IMR-90 (cell line): ENCODE data around the gene GRHL3. TPM values are rescaled to one million over a fixed set of nuclear protein-coding genes. Genes with fewer than 3 reads are reported as not detected.

Experiments
- ATAC-seq: fragments of 200-7000 bp; cut with Tn5 transposase; 2 replicates; pipeline ENCODE4 v1.9.1; 2020; ENCODE audit warnings: low read depth, mild to moderate bottlenecking, moderate library complexity
- BruUV-seq: library from RNA; stranded (reverse); fragments of 400-500 nt; replicated peaks from 2 replicates; lab custom pipeline; 2021; lab: Mats Ljungman, UMichigan
- CTCF ChIA-PET: fragments of 300-600 bp; formaldehyde crosslinking; extraction: SDS; loops from one replicate; lab custom pipeline; 2021; ENCODE audit warnings: antibody characterized with exemption; lab: Yijun Ruan, JAX
- POLR2A ChIA-PET: fragments of 300-600 bp; sonication (Branson Sonifier 250); formaldehyde crosslinking; loops from one replicate; lab custom pipeline; 2022; ENCODE audit warnings: antibody characterized with exemption; ENCODE audit not compliant: unreplicated experiment; lab: Charles Lee
- DNase-seq: peaks from one replicate; pipeline ENCODE4 v3.0.0; 2013
- H2AFZ ChIP-seq: replicated peaks from 2 replicates; pipeline ENCODE3; 2013; ENCODE audit warnings: low read length, mild to moderate bottlenecking; ENCODE audit not compliant: poor library complexity
- H2AK5ac ChIP-seq: 2 replicates; pipeline ENCODE4 v1.6.1; 2013; ENCODE audit warnings: low read depth, low read length, inconsistent platforms
- H2AK9ac ChIP-seq: replicated peaks from 2 replicates; pipeline ENCODE3; 2013; ENCODE audit warnings: mild to moderate bottlenecking, low read depth, low read length, moderate library complexity; ENCODE audit not compliant: poor library complexity
- H2BK120ac ChIP-seq: 2 replicates; pipeline ENCODE4 v1.6.1; 2013; ENCODE audit warnings: low read depth, low read length, inconsistent platforms
- H2BK15ac ChIP-seq: 3 replicates; pipeline ENCODE4 v1.6.1; 2013; ENCODE audit warnings: low read depth, low read length, inconsistent platforms
- H2BK20ac ChIP-seq: 2 replicates; pipeline ENCODE4 v1.6.1; 2013; ENCODE audit warnings: low read depth, mild to moderate bottlenecking, inconsistent platforms, low read length, moderate library complexity
- H2BK5ac ChIP-seq: 2 replicates; pipeline ENCODE4 v1.6.1; 2013; ENCODE audit warnings: mild to moderate bottlenecking, low read depth, low read length, inconsistent platforms; ENCODE audit not compliant: poor library complexity, severe bottlenecking
- H3K14ac ChIP-seq: replicated peaks from 2 replicates; pipeline ENCODE4 v1.6.1; 2013; ENCODE audit warnings: low read depth, low read length, inconsistent platforms
- H3K18ac ChIP-seq: 2 replicates; pipeline ENCODE4 v1.6.1; 2013; ENCODE audit warnings: low read depth, low read length, control low read depth
- H3K23ac ChIP-seq: 2 replicates; pipeline ENCODE4 v1.6.1; 2013; ENCODE audit warnings: low read depth, low read length, inconsistent platforms
- H3K27ac ChIP-seq: 2 replicates; pipeline ENCODE4 v1.5.1; 2013; ENCODE audit warnings: mild to moderate bottlenecking, control low read depth, low read length; ENCODE audit not compliant: insufficient read depth
- H3K27me3 ChIP-seq: 2 replicates; pipeline ENCODE4 v1.6.1; 2013; ENCODE audit warnings: low read length; ENCODE audit not compliant: control insufficient read depth, insufficient read depth
- H3K36me3 ChIP-seq: 2 replicates; pipeline ENCODE4 v1.6.1; 2013; ENCODE audit warnings: low read length, mixed read lengths; ENCODE audit not compliant: control insufficient read depth, insufficient read depth
- H3K4ac ChIP-seq: 2 replicates; pipeline ENCODE4 v1.6.1; 2013; ENCODE audit warnings: low read depth, low read length, inconsistent platforms
- H3K4me1 ChIP-seq: 2 replicates; pipeline ENCODE4 v1.6.1; 2013; ENCODE audit warnings: low read length, mixed read lengths; ENCODE audit not compliant: control insufficient read depth, insufficient read depth
- H3K4me2 ChIP-seq: 2 replicates; pipeline ENCODE4 v1.6.1; 2013; ENCODE audit warnings: low read depth, mild to moderate bottlenecking, control low read depth, low read length, moderate library complexity
- H3K4me3 ChIP-seq: 2 replicates; pipeline ENCODE4 v1.5.1; 2013; ENCODE audit warnings: low read depth, mild to moderate bottlenecking, control low read depth, low read length, moderate library complexity; ENCODE audit not compliant: insufficient read depth
- H3K56ac ChIP-seq: 2 replicates; pipeline ENCODE4 v1.6.1; 2013; ENCODE audit warnings: low read length, inconsistent platforms; ENCODE audit not compliant: insufficient read depth; ENCODE audit errors: extremely low read depth
- H3K79me1 ChIP-seq, 2 experiments: 2 replicates each; pipeline ENCODE4 v1.6.1; 2013; ENCODE audit warnings: low read length in 2 of 2, inconsistent platforms in 1 of 2, low read depth in 1 of 2
- H3K9ac ChIP-seq: 2 replicates; pipeline ENCODE4 v1.6.1; 2013; ENCODE audit warnings: low read depth, low read length, control low read depth
- H3K9me1 ChIP-seq: 2 replicates; pipeline ENCODE4 v1.6.1; 2013; ENCODE audit warnings: low read length, inconsistent platforms; ENCODE audit not compliant: insufficient read depth
- H3K9me3 ChIP-seq: 2 replicates; pipeline ENCODE4 v1.6.1; 2013; ENCODE audit warnings: low read length; ENCODE audit not compliant: control insufficient read depth, insufficient read depth
- H4K20me1 ChIP-seq: 2 replicates; pipeline ENCODE4 v1.6.1; 2013; ENCODE audit warnings: low read length, inconsistent platforms; ENCODE audit not compliant: insufficient read depth
- H4K5ac ChIP-seq: 2 replicates; pipeline ENCODE4 v1.6.1; 2013; ENCODE audit warnings: mild to moderate bottlenecking, low read depth, low read length, control low read depth
- H4K8ac ChIP-seq, 2 experiments: 2 replicates each; pipeline ENCODE4 v1.6.1; 2013; ENCODE audit warnings: low read depth in 2 of 2, low read length in 2 of 2, control low read depth in 1 of 2, inconsistent platforms in 1 of 2
- H4K91ac ChIP-seq: 2 replicates; pipeline ENCODE4 v1.6.1; 2013; ENCODE audit warnings: low read depth, low read length, inconsistent platforms; ENCODE audit not compliant: insufficient read depth
- BHLHE40 ChIP-seq: fragments of 150-350 bp; IDR thresholded peaks from 2 replicates; pipeline ENCODE4 v1.6.1; 2016; ENCODE audit warnings: mild to moderate bottlenecking, low read depth, low read length
- CEBPB ChIP-seq: IDR thresholded peaks from 2 replicates; pipeline ENCODE4 v1.6.1; 2012; ENCODE audit warnings: low read depth, low read length, improper control_type of control experiment
- CHD1 ChIP-seq: IDR thresholded peaks from 2 replicates; pipeline ENCODE4 v1.6.1; 2012; ENCODE audit warnings: low read depth, low read length, improper control_type of control experiment
- MAFK ChIP-seq: IDR thresholded peaks from 2 replicates; pipeline ENCODE4 v1.6.1; 2012; ENCODE audit warnings: low read depth, low read length, improper control_type of control experiment
- MAZ ChIP-seq: IDR thresholded peaks from 2 replicates; pipeline ENCODE4 v1.6.1; 2012; ENCODE audit warnings: low read depth, mild to moderate bottlenecking, low read length, improper control_type of control experiment, moderate library complexity, borderline replicate concordance
- MXI1 ChIP-seq: IDR thresholded peaks from 2 replicates; pipeline ENCODE4 v1.6.1; 2012; ENCODE audit warnings: low read depth, mild to moderate bottlenecking, low read length, moderate library complexity, borderline replicate concordance
- POLR2A ChIP-seq: IDR thresholded peaks from 2 replicates; pipeline ENCODE4 v1.6.1; 2012; ENCODE audit warnings: mild to moderate bottlenecking, low read depth, low read length
- WGBS, 2 experiments: methylation state at CpG; one replicate each; pipeline versions ENCODE4 v1.1.5 to v1.1.7; 2013; ENCODE audit warnings: missing lambda C conversion rate in 2 of 2; ENCODE audit not compliant: insufficient read length in 1 of 2; ENCODE audit errors: extremely low coverage in 2 of 2; 5-methylcytosine and 5-hydroxymethylcytosine counted together
- dilution Hi-C: fragments of 300-500 bp; cut with HindIII; formaldehyde crosslinking; loops from one replicate; pipeline ENCODE4 v1.14.3; 2018; ENCODE audit warnings: low sequenced_read_pairs; ENCODE audit not compliant: unreplicated experiment
- in situ Hi-C: fragments of 300-500 bp; cut with MboI; formaldehyde crosslinking; loops from 3 replicates; pipeline ENCODE4 v1.14.3; 2019; ENCODE audit warnings: low sequenced_read_pairs, inconsistent platforms, mixed read lengths
- intact Hi-C: fragments of 100-400 bp; cut with micrococcal nuclease; formaldehyde crosslinking; loops from 2 replicates; pipeline ENCODE4 v1.10.0; 2022
- polyA plus RNA-seq, 3 experiments: library from polyadenylated mRNA; depleted of rRNA; stranded (reverse); fragments of >200 nt; gene quantifications; 2 replicates each; pipeline ENCODE4 v1.2.3, GENCODE V29; 2012; ENCODE audit warnings: low replicate concordance in 1 of 3
- total RNA-seq: library from RNA; depleted of rRNA; stranded (reverse); fragments of >200 nt; gene quantifications from 2 replicates; pipeline ENCODE4 v1.2.3, GENCODE V29; 2012
- TF ChIP-seq, protein P1 (sequence below): conservative IDR thresholded peaks from 2 replicates; pipeline ENCODE4 v1.5.1; 2012; ENCODE audit warnings: mild to moderate bottlenecking, low read depth, low read length, improper control_type of control experiment
- TF ChIP-seq, protein P2 (sequence below): fragments of 150-350 bp; IDR thresholded peaks from 2 replicates; pipeline ENCODE4 v1.6.1; 2016; ENCODE audit warnings: low read depth, mild to moderate bottlenecking, low read length, moderate library complexity, borderline replicate concordance
- TF ChIP-seq, protein P3 (sequence below): fragments of 150-350 bp; IDR thresholded peaks from 2 replicates; pipeline ENCODE4 v1.6.1; 2017; ENCODE audit warnings: mild to moderate bottlenecking, antibody characterized with exemption, low read length, low read depth

The GRHL3 gene
- total and polyA plus RNA-seq, 2 of the 4 experiments (the other 2 are of a cell fraction): not detected

DNA sequence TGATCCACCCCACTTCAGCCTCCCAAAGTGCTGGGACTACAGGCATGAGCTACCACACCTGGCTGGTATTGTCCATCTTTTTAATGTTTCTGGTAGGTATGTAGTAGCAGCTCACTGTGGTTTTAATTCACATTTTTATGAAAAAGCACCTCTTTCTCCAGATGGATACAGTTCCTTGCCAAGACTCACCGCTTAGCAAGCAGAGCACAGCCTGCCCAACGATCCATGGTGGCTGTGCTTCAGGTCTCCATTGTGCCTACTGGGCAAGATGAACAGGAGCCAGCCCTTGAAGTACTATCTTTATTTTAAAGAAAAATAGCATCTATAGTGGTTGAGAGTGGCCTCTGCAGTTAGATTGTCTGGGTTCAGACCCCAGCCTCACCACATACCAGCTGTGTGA is 37.6 kb upstream of the GRHL3 start:
- Histone ChIP-seq H3K4me3 (no peak overlapping the region), H2AK9ac (no peak overlapping the region), H3K27ac (no peak overlapping the region), H3K79me1 (no peaks in the 10 kb centered on the region), H2BK20ac (no peak overlapping the region), H3K4ac (no peak overlapping the region), H3K9ac (no peak overlapping the region), H3K23ac (no peak overlapping the region), H2BK120ac (no peak overlapping the region), H4K5ac (no peak overlapping the region), H3K56ac (no peak overlapping the region), H4K20me1 (no peaks in the 10 kb centered on the region), H3K9me1 (0 out of 2 replicates have a peak, but pooled peaks cover 5% of the 10 kb centered on the region), H2BK5ac (no peak overlapping the region), H3K4me1 (peaks cover 7% of the 10 kb centered on the region; the same call in 1 of the 2 replicates), H4K91ac (no peak overlapping the region), H2AK5ac (no peak overlapping the region), H2AFZ (no peak overlapping the region), H3K27me3 (peaks cover 25% of the 10 kb centered on the region), H3K4me2 (no peak overlapping the region), H2BK15ac (no peak overlapping the region), H3K14ac (no peak overlapping the region), H3K36me3 (no peaks in the 10 kb centered on the region), H4K8ac (no peak overlapping the region), H3K18ac (no peak overlapping the region), H3K9me3 (no peaks in the 10 kb centered on the region)
- ChIA-PET CTCF (no interaction called here), POLR2A (no interaction called here)
- dilution Hi-C loops: no loop called here
- TF ChIP-seq BHLHE40 (no peak), CEBPB (no peak), POLR2A (no peak), MXI1 (no peak), CHD1 (no peak), MAFK (no peak), MAZ (no peak)
- TF ChIP-seq, protein P1, sequence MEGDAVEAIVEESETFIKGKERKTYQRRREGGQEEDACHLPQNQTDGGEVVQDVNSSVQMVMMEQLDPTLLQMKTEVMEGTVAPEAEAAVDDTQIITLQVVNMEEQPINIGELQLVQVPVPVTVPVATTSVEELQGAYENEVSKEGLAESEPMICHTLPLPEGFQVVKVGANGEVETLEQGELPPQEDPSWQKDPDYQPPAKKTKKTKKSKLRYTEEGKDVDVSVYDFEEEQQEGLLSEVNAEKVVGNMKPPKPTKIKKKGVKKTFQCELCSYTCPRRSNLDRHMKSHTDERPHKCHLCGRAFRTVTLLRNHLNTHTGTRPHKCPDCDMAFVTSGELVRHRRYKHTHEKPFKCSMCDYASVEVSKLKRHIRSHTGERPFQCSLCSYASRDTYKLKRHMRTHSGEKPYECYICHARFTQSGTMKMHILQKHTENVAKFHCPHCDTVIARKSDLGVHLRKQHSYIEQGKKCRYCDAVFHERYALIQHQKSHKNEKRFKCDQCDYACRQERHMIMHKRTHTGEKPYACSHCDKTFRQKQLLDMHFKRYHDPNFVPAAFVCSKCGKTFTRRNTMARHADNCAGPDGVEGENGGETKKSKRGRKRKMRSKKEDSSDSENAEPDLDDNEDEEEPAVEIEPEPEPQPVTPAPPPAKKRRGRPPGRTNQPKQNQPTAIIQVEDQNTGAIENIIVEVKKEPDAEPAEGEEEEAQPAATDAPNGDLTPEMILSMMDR: no peak
- TF ChIP-seq, protein P2, sequence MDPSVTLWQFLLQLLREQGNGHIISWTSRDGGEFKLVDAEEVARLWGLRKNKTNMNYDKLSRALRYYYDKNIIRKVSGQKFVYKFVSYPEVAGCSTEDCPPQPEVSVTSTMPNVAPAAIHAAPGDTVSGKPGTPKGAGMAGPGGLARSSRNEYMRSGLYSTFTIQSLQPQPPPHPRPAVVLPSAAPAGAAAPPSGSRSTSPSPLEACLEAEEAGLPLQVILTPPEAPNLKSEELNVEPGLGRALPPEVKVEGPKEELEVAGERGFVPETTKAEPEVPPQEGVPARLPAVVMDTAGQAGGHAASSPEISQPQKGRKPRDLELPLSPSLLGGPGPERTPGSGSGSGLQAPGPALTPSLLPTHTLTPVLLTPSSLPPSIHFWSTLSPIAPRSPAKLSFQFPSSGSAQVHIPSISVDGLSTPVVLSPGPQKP: no peak
- TF ChIP-seq, protein P3, sequence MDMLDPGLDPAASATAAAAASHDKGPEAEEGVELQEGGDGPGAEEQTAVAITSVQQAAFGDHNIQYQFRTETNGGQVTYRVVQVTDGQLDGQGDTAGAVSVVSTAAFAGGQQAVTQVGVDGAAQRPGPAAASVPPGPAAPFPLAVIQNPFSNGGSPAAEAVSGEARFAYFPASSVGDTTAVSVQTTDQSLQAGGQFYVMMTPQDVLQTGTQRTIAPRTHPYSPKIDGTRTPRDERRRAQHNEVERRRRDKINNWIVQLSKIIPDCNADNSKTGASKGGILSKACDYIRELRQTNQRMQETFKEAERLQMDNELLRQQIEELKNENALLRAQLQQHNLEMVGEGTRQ: no peak
- in situ Hi-C loops: no loop called here
- DNase-seq: no peak
- intact Hi-C loops: no loop called here
- no TSS peak for BruUV-seq
- 100% methylated on average over 1 of the region's 2 CpGs; no CpG with 5 or more reads in 1 of the 2 experiments for WGBS, 2 experiments
- no peak for ATAC-seq
